ENCODE results near the gene IKBIP.
A peak's percentile ranks its signal among the peaks of the same experiment; 100 is the strongest.
"Not testable (repeated sequence)": the region's sequence is repeated elsewhere in the genome, so short reads cannot be mapped to it uniquely, and the experiment has no call there.

IKBIP gene

DNA sequence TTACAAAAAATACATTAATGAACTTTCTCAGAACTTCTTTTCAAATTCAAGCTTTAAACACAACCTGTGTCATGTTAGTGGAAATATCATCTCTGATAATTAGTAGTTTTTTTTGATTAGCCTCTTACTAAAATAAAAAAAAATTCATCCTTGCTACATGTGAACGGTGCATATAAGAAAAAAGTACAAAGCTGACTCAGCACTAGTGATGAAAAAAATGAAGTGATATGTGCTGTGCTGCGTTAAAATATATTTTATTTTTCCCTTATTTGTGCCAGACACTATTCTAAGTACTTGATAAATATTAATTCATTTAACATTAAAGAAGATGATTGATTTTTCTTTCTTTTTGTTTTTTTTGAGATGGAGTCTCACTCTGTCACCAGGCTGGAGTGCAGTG is 7.5 kb downstream of the IKBIP start:
- no peak for DNase-seq (ENCODE audit: low read depth in 1 of 2, low spot score in 1 of 2)

GRCh38 chr12:98635657-98636323 is 8.8 kb downstream of the IKBIP start:
- DNase-seq (ENCODE audit: low read depth in 1 of 2, low spot score in 1 of 2): no peak

GRCh38 chr12:98618952-98619351 is 25.6 kb downstream of the IKBIP start:
- no peak for DNase-seq (ENCODE audit: low read depth in 1 of 2, low spot score in 1 of 2)

DNA sequence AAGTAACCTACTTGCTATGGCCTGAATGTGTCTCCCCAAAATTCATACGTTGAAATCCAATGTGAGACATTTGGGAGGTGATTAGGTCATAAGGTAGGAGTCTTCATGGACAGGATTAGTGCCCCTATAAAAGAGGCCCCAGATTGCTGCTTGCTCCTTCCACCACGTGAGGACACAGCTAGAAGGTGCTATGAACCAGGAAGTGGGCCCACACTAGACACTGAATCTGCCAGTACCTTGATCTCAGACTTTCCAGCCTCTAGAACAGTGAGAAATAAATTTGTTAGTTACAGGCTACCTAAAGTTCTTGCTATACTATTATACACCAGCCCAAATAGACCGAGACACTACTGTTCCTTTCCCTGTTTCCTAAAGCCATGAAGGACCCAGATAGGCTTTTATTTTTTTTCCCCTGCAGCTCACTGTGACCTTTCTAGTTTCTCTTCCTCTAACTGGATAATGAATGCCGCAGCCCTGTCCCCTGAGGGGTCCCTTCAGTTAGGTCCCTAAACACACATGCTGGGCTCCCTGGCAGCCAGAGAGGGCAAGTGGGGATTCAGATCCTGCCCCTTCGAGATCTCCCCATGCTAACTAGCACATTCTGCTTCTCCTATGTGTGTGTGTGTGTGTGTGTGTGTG is 31.8 kb downstream of the IKBIP start:
- DNase-seq (ENCODE audit: low read depth in 1 of 2, low spot score in 1 of 2): no peak

DNA sequence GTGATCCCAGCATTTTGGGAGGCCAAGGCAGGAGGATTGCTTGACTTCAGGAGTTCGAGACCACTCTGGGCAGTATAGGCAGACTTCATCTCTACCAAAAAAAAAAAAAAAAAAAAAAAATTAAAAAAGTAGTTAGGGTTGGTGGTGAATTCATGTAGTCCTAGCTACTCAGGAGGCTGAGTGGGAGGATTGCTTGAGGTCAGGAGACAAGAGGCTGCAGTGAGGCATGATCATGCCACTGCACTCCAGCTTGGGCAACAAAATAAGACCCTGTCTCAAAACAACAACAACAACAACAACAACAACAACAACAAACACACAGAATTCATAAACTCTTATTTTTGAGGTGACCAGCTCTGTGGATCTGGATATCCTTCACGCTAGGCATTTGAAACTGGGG is 34.0 kb downstream of the IKBIP start:
- no peak for DNase-seq (ENCODE audit: low read depth in 1 of 2, low spot score in 1 of 2)

- DNase-seq (ENCODE audit: low read depth in 1 of 2, low spot score in 1 of 2): no peak
Measured at GRCh38 chr12:98606359-98606988, 38.1 kb downstream of the IKBIP start.

DNA sequence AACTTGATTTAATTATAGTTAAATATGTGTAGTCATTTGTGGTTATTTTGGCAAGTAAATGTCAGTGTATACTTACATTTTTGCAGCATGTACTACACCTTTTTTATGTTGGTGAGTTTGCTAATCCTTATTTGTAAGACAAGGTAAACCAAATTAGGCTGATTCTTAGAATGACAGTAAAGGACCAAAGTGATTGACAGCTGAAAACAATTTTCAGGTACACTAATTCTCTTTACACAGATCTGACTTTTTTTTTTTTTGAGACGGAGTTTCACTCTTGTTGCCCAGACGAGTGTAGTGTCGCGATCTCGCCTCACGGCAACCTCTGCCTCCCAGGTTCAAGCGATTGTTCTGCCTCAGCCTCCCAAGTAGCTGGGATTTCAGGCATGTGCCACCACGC is 42.7 kb downstream of the IKBIP start:
- DNase-seq (ENCODE audit: low read depth in 1 of 2, low spot score in 1 of 2): no peak

- not testable (repeated sequence) for DNase-seq (ENCODE audit: low read depth in 1 of 2, low spot score in 1 of 2)
Measured at GRCh38 chr12:98597313-98597712, 47.3 kb downstream of the IKBIP start.

DNA sequence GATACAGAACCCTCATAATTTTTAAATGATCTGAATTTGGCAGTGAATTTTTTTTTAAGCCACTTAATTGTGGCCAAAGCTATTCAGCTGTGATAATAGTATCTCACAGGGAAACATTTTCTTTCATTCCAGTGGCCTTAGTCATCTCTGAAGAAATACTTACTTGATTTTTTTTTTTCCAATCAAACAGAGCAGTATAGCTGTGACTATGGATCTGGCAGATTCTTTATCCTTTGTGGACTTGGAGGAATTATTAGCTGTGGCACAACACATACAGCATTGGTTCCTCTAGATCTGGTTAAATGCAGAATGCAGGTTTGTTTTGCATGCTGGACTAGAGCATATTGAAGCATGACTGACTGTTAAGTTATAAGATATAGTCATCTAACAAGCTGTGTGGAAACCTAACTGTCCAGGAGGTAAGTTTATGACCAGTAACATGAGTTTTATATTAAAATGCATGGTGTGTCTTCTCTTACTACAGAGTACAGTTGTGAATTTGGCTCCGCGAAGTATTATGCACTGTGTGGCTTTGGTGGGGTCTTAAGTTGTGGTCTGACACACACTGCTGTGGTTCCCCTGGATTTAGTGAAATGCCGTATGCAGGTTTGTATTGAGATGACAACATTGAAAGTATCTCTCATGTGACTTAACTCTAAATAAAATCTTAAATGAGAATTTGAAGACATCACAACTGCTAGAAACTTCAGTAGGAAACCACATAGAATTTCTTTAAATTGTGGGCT is 49.2 kb downstream of the IKBIP start:
- no peak for DNase-seq (ENCODE audit: low read depth in 1 of 2, low spot score in 1 of 2)

- DNase-seq (ENCODE audit: low read depth in 1 of 2, low spot score in 1 of 2): peak in 1 of 2 donors; percentile 20
Measured at GRCh38 chr12:98594050-98594835, 50.3 kb downstream of the IKBIP start.

DNA sequence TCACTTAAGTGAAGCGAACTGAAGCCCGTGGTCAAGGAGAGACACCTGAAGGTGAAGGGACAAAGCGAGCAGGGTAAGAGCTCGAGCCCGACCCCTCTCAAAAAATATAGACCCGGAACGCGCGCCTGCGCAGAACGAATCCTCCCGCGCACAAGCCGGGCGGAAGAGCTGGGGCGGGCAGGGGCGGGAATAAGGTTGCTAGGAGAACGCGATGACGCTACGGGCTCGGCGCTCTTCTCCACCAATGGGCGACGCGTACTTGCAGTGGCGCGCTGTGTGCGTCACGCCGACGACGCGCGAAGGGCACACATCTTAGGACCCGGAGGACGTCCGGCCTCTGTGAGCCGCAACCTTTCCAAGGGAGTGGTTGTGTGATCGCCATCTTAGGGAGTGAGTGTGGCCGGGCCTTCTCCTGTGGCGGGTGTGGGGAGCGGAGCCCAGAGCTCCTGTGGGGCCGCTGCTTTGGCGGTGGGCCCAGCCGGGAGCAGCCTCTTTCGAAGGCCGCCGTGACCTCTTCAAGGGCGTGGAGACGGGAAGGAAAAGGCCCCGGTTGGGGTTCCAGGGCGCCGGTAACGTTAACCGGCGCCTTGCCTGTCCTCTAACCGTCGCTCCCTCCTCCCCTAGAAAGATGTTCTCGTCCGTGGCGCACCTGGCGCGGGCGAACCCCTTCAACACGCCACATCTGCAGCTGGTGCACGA is 51.1 kb downstream of the IKBIP start, which contains the start of gene SLC25A3:
SLC25A3 (plus strand) TSS at position 336 of the 699 bp plus-strand sequence; CDS start at position 629, 293 bp downstream.
- DNase-seq (ENCODE audit: low read depth in 1 of 2, low spot score in 1 of 2): peak; percentile 90 to 93

DNA sequence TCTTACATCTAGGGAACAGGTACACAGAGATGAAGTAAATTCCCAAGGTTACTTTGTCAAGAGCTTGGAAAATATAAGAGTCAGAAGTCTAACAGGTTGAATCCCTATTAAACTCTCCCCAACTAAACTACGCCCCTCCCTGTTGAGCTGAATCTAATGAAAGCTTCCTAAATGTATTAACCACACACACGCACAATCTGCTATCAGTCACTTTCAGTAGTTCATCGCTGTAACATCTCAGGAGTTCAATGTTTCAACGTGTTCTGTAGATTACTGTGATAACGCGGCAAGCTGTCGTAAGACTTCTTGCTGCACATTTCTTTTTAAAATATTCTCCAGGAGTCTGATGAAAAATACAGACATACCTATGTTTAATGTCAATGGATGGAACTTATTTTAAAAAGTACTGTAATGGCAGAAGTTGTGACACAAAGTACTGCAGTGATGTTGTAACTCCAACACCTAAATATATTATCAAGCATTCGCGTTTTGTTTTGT is 51.7 kb downstream of the IKBIP start:
- no peak for DNase-seq (ENCODE audit: low read depth in 1 of 2, low spot score in 1 of 2)

DNA sequence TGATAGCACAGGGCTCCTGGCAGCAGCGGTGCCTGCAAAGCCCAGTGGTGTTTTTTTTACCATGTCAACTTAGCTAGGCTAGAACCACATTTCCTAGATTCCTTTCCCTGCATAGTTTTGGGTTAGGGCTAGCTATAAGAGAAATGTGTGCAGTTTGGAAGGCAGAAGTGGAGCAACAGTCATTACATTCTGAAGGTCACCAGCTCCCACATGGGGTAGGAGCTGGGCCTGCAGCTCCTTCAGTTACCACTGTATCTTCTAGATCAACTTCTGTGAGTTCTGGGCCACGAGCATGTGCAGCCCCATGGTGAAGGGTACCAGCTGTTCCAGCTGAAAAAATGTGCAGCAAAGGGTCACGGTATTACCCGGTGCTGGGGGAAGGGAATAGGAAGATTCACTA is 53.4 kb downstream of the IKBIP start:
- DNase-seq (ENCODE audit: low read depth in 1 of 2, low spot score in 1 of 2): no peak

DNA sequence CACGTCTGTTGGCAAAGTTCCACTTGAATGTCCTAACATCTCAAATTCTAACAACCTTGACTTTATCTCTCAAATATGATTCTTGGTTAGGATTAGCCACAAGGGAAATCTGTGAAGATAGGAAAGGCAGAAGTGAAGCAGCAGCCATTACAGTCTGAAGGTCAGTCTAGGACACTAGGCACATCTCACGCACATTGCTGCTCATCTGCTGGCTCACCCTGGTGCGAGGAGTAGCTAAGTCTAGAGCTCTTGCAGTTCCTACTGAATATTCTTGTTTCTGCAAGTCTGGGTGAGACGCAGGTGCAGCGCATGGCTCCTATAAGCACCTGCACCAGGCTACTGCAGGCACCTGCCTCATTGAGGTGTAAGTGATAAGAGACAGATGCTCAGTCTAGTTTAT is 57.5 kb downstream of the IKBIP start:
- DNase-seq (ENCODE audit: low read depth in 1 of 2, low spot score in 1 of 2): no peak

GRCh38 chr12:98582093-98582492 is 62.5 kb downstream of the IKBIP start:
- no peak for DNase-seq (ENCODE audit: low read depth in 1 of 2, low spot score in 1 of 2)

GRCh38 chr12:98581101-98581500 is 63.5 kb downstream of the IKBIP start:
- no peak for DNase-seq (ENCODE audit: low read depth in 1 of 2, low spot score in 1 of 2)

DNA sequence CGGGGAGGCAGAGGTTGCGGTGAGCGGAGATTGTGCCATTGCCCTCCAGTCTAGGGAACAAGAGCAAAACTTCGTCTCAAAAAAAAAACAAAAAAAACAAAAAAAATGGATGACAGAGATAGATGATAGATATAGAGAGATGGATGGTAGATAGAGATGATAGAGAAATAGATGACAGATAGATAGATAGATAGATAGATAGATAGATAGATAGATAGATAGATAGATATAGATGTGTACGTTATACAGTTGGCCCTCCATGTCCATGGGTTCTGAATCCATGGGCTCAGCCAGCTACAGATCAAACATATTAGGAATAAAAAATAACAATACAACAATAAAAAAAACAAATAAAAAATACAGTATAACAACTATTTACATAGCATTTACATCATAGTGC is 63.9 kb downstream of the IKBIP start:
- DNase-seq (ENCODE audit: low read depth in 1 of 2, low spot score in 1 of 2): no peak

GRCh38 chr12:98579835-98580234 is 64.8 kb downstream of the IKBIP start:
- no peak for DNase-seq (ENCODE audit: low read depth in 1 of 2, low spot score in 1 of 2)

GRCh38 chr12:98579347-98579746 is 65.2 kb downstream of the IKBIP start:
- DNase-seq (ENCODE audit: low read depth in 1 of 2, low spot score in 1 of 2): no peak

DNA sequence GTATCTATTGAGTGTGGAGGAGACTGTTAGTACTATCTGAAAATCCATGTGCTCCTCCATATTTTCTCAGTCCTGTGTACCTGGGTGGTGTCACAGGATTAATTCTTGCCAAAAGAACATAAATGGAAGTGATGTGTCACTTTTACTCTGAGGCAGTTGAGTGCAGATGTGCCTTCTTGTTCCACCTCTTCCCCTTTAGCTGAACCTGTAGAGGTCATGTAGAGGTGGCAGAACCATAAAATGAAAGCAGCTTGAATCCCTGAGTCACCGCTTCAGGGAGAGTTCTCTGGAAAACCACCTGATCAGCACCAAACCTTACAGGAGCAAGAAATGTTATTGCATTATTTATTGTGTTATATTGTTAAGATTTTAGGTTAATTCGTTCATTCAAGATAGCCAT is 65.8 kb downstream of the IKBIP start:
- no peak for DNase-seq (ENCODE audit: low read depth in 1 of 2, low spot score in 1 of 2)
